Measurements from ENCODE around the gene ADAM19.

ADAM19 gene

DNA sequence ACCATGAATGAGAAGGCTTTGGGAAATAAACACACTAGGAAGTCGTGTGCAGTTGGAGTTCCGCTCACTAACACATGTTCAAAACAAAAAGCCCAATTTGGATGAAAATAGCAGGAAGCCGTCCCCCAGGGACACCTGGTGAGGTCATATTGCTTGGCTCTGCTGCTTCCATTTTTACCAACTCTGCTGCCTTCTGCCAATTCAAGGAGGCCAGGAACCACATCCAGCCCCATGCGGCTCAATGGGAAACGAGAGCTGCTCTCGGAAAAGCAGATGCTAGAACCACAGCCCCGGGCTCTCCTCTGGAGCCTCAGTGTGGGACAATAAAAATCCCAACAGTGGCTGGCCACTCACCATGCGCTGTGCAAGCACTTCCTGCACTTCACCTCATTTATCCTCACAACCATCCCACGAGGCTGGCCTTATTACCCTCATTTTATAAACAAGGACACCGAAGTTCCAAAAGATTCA, 13.4 kb downstream of the ADAM19 start:
- peak; percentile 77 for DNase-seq

DNA sequence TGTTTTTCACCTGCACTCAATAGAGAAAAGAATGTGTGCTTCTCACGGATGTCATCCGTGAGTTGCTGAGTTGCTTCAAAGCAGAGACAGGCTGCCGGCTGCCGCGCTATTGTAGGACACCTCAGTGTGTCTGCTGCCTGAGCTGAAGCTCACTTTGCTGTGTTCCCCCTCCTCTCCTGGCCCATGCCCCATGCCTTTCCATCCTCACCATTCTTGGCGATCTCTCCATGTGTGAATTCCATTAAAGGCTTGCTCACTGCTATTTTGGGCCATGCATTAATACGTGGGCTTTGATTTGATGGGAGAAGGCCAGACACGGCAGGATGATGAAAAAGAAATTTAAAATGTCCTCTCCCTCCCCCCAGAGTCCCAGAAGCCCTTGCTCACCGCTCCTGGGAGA, 14.5 kb downstream of the ADAM19 start:
- DNase-seq = peak; percentile 79

DNA sequence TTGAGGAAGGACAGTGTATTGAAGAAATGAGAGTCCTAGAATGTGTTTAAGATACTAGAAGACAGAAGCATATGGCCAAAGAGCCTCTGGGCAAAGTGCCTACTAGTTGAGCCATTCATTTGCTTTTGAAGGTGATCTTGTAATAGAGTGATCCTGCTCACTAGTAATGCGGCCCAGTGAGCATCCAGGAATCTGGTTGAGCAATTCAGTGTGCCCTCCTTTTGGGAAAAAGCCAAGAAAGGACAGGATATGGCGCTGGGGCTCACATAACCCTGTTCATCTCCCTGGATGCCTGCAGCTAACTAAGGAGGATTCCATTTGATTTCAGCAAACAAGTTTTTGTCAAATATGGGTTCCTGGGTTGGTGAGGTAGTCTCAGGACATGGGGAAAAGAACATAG, 16.3 kb downstream of the ADAM19 start:
- peak; percentile 83 for DNase-seq

DNA sequence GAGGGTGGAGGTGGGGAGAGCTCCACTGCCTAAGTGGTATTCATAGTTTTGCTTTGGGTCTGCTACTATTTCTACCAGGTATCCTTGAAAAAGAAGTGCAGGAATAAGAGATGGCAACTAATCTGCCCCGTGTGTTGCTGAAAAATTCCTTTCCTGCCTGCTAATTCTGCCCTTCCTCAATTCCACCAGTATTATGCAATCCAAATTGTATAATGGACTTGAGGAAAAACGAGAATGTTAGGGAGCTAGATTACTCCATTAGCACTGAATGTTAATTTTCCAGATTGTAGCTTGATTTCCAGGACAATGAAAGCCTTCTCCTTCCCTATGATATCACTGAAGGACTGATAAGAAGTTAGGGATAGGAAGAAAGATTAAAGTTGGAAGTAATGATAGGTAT, 16.9 kb downstream of the ADAM19 start:
- DNase-seq = peak; percentile 60

DNA sequence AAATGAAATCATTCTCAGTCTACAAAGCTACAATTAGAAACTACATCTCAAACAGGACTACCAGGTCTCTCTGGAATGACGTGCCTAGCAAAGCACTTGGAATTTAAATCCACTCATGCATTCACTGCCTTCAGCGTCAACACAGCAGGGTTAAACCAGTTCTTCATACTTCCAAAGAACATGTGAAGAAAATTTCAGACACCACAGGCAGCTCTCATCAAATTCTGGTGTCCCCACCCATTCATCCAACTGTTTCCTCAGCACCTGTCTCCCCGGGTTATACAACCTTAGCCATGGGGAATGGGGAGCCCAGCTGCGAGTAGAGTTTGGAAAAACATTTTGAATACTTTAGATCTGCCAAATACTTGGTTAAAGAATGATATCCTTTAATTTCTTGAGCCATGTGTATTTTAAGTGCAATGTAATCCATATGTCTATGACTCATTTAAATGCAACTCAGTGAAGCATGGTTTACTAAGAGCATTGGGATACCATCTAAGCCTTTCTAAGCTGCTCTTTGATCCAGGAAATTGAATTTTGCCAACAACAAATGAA, 17.5 kb downstream of the ADAM19 start:
- peak; percentile 86 for DNase-seq

DNA sequence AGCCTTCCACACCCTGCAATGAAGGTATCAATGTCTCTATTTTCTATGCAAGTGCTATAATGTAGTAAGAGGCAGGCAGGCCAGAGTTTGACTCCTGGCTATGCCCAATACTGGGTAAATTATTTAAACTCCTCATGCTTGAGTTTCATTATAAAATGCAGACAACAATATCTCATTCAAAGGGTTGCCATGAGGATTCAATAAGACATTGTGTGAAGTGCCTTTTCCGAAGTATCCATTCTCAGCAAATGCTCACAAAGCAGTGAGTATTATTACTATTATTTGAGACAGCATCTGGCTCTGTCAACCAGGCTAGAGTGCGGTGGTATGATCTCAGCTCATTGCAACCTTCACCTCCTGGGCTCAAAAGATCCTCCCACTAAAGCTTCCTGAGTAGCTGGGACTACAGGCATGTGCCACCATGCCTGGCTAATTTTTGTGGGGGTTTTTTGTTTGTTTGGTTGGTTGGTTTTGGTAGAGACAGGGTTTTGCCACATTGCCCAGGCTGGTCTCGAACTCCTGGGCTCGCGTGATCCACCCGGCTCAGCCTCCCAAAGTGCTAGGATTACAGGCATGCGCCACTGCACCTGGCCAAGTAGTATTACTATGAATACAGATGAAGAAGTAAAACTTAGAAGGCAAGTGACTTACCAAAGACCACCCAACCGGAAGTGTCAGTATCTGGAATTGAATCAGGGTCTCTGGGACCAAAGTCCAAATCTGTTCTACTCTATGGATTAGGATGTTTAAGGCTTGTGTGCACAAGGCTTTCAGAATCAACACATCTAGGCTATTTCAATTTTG, 18.8 kb downstream of the ADAM19 start:
- DNase-seq = no peak

DNA sequence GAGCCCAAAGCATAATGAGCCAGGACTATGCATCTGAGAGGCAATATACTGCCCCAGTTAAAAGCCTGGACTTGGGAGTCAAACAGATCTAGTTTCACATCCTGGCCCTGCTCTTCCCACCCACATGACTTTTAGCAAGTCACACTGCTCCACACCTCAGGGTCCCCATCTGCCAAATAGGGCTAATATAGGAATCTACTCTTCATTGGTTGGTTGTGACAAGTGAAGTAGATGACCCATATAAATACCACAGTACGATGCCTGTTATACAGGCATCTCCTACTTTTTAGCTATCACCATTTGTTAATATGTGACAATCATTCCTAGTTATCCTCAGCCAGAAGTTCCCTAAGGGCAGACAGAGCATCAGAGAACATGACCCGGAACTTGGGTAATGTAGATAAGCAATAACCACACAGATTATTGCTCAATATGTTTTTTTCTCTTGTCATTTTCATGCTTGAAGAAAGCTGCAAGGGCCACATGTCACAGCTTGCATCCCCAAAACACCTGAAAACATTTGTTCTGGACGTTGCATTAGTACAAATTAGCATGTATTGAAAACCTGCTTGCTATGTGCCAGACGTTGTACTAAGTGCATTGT, 20.4 kb downstream of the ADAM19 start:
- no peak for DNase-seq

DNA sequence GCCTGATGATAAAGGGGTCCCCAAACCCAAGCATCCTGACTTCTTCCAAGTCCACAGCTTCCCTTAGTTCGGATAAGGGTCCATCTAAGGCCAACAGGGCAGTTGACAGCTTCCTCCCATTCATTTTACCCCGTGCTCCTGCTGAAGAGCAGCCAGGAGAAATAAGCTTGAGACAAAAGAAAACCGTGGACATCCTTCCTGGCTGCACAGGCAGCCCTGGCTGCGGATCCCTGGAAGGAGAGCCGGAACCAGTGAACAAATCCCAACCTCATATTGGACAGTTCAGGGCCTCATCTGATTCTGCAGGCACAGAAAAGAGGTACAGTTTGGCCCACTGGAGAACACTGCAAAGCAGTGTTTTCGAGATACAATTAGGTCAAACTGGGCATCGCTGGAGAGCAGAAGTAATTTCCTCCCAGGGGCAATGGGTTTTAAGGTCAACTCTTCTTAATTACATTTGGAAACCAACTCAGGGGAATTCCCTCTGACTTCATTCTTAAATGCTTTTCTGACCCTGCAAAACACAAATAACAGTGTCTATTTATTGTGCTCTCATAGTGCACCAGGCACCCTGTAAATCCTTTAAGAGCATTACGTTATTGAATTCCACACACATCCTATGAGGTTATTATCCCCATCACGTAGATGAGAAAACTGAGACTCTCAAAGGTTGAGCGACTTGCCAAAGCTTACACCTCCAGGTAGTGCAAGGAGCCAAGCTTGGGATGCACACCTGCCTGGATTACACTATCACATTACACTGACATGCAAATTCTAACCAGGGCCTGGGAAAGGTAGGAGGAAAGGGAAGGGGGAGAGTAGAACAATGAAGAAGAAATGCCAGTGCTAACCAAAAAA, 21.2 kb downstream of the ADAM19 start:
- DNase-seq = no peak

DNA sequence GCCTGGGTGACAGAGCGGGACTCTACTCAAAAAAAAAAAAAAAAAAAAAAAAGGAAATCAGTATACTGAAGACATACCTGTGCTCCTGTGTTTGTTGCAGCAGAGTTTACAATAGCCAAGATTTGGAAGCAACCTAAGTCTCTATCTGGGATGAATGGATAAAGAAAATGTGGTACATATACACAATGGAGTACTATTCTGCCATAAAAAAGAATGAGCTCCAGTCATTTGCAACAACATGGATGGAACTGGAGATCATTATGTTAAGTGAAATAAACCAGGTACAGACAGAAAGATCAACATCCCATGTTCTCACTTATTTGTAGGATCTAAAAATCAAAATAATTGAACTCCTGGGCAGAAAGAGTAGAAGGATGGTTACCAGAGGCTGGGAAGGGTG, 22.9 kb downstream of the ADAM19 start:
- DNase-seq = no peak

DNA sequence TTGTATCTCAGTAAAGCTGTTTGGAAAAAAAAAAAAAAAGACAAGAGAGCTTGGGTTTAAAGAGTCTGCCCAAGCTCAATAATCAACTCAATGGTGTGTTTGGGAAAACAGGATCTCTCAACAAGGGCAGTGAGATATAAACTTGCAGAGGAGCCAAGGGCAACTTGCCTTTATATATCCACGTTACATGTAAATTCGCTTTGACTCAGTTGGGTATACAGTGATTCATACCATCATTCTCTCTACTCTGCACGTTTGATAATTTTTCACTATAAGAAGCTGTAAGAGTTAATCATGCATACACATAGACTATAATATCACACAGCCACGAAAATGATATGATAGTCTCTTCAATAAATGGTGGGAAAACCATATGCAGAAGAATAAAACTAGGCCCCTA, 24.9 kb downstream of the ADAM19 start:
- DNase-seq = no peak

DNA sequence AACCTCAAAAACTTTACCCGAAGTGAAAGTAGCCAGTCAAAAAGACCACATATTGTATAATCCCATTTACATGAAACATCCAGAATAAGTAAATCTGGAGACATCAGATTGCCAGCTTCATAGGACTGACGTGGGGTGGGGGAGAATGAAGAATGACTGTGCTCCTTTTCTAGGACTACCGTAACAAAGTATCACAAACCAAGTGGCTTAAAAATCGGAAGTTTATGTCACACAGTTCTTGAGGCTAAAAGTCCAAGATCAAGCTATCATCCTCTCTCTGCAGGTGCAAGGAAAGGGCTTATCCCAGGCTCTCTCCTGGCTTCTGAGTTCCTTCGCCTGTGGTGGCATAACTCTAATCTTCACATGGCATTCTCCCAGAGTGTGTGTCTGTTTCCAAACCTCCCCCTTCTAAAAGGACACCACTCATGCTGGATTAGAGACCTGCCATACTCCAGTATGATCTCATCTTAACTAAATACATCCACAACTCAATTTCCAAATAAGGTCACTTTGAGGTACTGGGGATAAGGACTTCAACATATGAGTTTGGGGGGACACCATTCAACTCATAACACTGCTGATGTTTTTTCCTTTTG, 25.5 kb downstream of the ADAM19 start:
- peak; percentile 80 for DNase-seq

DNA sequence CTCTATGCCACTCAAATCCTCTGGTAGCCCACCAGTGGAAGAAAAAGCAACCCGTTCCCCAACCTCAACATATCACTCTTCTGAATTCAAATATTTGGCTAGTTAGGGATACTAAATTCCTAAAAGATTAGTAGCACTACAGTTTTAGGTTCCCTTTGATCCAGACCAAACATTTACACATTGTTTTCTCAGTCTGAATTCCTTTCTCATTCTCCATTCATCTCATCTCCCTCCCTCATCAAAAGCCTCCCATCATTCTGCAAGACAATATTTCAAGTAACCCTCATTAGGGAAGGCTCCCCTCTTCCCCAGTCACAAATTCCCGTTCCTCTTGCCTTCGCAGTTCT, 26.3 kb downstream of the ADAM19 start:
- peak; percentile 73 for DNase-seq

DNA sequence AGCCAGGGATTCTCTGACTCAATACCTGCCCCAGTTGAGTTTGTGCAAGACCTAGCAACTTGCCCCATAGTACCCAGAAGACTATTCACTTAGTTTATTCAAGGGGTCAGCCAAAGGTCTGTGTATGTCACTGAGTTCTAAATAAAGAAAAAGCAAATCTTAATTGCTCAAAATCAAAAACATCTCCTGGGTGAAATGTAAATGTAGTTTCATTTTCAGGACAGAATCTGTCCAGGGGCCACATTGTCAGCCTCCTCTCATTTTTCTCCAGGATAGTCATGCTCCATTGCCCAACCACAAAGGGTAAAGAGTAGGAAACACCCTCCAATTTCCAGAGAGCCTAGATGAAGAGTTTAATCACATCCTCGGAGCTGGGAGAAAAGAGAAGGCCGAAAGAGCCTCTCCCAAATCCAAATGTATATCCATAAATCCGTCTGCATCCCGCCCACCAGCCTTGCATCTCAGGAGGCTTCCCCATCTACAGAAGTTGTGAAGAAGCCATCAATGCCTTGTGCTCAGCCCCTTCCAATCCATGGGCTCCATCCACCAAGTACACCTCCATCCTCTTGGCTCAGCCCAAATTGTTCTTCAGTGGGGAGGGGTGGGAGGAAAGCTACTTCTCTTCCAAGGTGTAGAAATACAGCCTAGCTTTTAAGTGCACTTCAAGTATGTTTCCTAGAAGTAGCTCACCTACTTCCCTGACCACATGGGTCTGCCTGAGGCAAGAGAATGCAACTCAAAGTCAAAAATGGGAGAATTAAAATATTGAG, 26.9 kb downstream of the ADAM19 start:
- peak; percentile 92 for DNase-seq

DNA sequence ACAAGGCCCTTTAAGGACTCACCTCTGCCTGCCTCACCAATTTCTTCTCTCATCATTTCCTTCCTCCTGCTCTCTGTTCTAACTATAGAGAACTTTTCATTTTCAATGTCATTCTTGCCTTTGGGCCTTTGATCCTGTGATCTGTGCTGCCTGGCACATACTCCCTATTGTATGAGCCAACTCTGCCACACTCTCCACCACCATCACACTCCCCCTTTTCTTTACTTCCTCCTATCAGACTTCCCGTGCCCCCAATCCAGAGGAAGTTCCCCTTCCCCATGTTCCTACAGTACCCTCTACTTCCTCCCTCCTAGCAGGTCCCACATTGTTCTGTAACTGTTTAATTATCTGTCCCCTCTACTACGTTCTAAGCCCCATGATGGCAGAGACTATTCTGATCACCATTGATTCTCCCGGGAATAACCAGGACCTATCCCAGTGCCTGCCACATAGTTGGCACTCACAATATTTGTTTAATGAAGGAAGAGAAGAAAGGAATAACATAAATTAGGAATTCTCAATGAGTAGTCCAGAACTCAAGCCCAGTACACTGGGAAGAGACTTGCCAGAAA, 27.5 kb downstream of the ADAM19 start:
- DNase-seq = no peak

DNA sequence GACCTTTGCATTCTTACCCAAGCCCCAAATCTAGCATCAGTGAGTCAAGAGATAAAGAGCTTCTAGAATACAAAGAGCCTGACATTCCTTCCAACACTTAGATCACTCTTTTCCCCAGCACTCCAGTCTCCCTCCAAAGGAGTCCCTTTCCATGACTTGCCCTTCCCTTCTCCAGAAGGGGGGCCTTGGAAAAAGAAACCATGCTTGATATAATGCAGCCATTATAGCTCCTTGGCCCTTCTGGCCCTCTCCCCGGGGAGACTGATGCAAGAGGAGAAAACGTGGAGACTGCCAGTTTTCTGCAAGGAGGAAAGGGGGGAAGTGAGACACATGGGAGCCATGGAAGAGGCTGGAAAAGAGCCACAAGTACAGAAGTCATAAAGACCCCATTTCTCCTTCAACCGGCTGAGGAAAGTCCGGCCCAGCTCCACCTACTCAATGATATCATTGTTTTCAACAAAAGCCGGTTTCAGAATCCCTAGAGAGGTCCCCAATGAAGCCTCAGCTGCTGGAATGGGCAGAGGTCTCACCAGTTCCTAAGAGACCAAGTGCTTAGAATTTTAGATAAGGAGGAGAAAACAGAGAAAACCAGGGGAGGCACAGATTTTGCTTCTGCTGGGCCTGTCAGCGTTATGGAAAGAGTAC, 29.0 kb downstream of the ADAM19 start:
- peak; percentile 64 for DNase-seq

DNA sequence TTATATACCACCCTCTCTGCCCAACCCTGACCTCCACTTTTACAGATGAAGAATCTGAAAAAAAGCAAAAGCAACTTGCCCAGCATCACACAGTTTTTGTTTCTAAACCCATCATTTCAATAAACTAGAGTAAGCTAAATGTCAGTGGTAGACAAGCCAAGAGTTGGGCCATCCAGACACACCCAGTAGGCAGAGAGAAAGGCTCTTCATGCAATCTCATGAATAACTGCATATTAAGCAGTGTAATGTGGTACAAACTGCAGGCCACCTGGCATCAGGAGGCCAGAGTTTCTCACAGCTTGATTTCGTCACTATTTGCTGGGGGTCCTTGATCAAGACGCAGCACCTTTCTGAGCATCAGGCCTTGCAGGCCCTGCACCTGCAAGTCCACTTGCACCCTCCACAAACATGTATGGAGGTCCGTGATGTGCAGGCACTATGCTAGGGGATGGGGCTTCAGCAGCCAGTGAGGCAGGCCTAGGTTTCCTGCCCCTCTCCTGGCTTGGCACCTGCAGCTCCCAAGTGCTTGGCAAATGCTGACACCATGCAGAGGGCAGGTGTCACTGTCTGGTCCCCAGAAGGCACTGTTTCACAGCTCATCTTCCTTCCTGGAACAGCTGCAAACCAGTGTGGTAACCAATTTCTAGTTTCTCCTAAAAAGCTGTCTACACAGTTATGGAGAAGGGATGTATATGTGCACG, 29.8 kb downstream of the ADAM19 start:
- no peak for DNase-seq

DNA sequence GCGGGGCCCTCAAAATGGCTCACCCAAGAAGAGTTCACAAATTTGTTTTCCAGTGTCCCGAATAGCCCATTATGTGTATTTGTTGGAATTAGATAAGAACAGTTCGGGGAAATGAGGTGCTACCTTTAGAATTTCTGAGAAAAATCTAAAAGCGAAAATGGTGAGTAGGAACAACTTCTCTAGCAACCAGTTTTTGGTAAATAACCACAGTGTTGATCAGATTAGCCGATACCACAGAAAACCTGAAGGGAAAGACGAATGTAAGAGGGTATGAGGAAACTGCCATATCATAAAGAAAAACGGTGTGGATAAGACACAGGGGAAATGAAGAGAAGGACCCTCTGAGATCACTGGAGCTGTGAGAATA, 31.0 kb downstream of the ADAM19 start:
- no peak for DNase-seq

DNA sequence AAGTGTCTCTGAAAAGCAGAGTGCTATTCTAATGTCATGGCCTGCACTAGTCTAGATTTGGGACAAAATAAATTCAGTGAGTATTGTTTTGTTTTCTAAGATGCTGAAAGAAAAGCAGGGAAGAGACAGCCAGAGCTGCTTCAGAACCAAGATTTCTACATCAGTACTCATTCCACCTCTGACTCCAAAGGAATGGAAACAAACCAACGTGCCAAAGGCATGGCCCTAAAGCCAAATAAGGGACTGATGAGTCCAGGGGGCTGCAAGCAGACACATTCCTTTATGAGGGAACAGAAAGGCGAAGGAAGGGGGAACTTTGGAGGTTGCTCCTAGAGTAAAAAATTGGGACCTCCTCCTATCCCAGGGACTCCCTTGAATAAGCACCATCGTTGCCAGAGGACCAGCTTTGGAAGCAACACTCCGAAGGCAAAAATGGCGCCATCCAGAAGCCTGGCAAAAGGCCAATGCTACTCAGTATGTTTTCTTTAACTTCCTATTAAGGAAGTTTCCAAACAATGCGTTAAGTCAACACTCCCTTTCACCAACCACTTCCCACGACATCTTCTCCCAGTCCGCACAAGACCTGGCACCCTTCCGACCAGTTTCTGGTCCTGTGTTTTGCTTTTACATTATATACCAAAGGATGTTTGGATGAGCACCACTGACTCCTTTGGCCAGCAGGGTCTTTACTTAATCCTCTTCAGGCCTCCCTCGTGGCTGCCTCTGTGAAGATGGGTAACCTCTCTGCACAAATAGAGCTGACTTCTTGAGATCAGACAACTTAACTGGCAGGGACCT, 31.6 kb downstream of the ADAM19 start:
- DNase-seq = peak; percentile 62

DNA sequence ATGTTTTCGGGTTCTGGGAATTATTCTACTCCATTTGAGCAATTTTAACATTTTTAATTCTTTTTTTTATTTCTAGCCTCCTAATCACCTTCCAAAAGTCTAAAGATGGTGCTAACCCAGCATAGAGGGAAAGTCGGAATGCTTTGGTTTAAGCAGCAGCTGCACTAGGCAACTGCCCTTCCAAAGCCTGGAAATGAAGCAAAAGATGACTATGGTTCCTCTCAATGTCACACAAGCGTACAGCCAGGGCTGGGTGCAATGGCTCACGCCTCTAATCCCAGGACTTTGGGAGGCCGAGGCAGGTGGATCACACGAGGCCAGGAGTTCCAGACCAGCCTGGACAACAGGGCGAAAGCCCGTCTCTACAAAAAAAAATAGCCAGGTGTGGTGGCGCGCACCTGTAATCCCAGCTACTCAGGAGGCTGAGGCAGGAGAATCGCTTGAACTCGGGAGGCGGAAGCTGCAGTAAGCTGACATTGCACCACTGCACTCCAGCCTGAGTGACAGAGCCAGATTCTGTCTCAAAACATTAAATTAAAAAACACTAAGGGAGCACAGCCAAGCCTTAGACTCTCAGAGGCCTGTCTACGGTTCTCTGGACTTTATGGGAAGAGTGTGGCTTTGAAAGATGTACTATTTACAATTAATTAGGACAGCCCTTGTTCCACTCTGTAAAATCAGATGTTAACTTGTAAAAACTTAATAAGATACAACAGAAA, 33.1 kb downstream of the ADAM19 start:
- DNase-seq = no peak

Measured in fibroblast of skin of right quadriceps (primary cell).